Caco-2 (cell line): Measurements from ENCODE around the gene GCNT4. TPM values are rescaled to one million over a fixed set of nuclear protein-coding genes. Genes with fewer than 3 reads are reported as not detected.

ENCODE experiments used
- BruUV-seq: library from RNA; stranded (reverse); fragments of 400-500 nt; replicated peaks from 2 replicates; lab custom pipeline; 2021; lab: Mats Ljungman, UMichigan
- CTCF ChIA-PET: fragments of 300-600 bp; sonication (Branson Sonifier 250); formaldehyde crosslinking; loops from one replicate; lab custom pipeline; 2022; ENCODE audit warnings: antibody characterized with exemption; lab: Charles Lee
- POLR2A ChIA-PET: fragments of 300-600 bp; sonication (Branson Sonifier 250); formaldehyde crosslinking; loops from one replicate; lab custom pipeline; 2022; ENCODE audit warnings: antibody characterized with exemption; lab: Charles Lee
- DNase-seq, 2 experiments: peaks; one replicate each; pipeline versions ENCODE4 v3.0.0 to v3.0.0-alpha.2; 2020 to 2022
- H3K27me3 ChIP-seq: replicated peaks from 2 replicates; pipeline ENCODE4 v1.6.0; 2011; ENCODE audit warnings: low read length; ENCODE audit not compliant: control insufficient read depth, insufficient read depth
- H3K36me3 ChIP-seq: 2 replicates; pipeline ENCODE4 v1.5.1; 2011; ENCODE audit warnings: low read length; ENCODE audit not compliant: control insufficient read depth, insufficient read depth
- H3K4me1 ChIP-seq: fragments of 250-450 bp; sonication (Bioruptor Pico); 2 replicates; pipeline ENCODE4 v1.5.1; 2020; ENCODE audit warnings: mild to moderate bottlenecking
- H3K4me3 ChIP-seq: 2 replicates; pipeline ENCODE4 v1.5.1; 2011; ENCODE audit warnings: low read depth, mild to moderate bottlenecking, control low read depth, low read length
- H3K9me3 ChIP-seq: fragments of 250-450 bp; sonication (Bioruptor Pico); 2 replicates; pipeline ENCODE4 v1.5.1; 2020; ENCODE audit warnings: mild to moderate bottlenecking, moderate library complexity
- H3K27ac Mint-ChIP-seq: one replicate; pipeline ENCODE4 v1.8.0; 2022; ENCODE audit warnings: mixed read lengths; ENCODE audit not compliant: unreplicated experiment
- H3K27me3 Mint-ChIP-seq: one replicate; pipeline ENCODE4 v1.8.0; 2022; ENCODE audit warnings: mixed read lengths; ENCODE audit not compliant: insufficient read depth, unreplicated experiment
- H3K36me3 Mint-ChIP-seq: one replicate; pipeline ENCODE4 v1.8.0; 2022; ENCODE audit warnings: mild to moderate bottlenecking, mixed read lengths; ENCODE audit not compliant: insufficient read depth, unreplicated experiment
- H3K4me1 Mint-ChIP-seq: one replicate; pipeline ENCODE4 v1.8.0; 2022; ENCODE audit warnings: low read depth, mixed read lengths; ENCODE audit not compliant: unreplicated experiment
- H3K4me3 Mint-ChIP-seq: one replicate; pipeline ENCODE4 v1.8.0; 2022; ENCODE audit warnings: mild to moderate bottlenecking, moderate library complexity, mixed read lengths; ENCODE audit not compliant: unreplicated experiment
- H3K9me3 Mint-ChIP-seq: one replicate; pipeline ENCODE4 v1.8.0; 2022; ENCODE audit warnings: mixed read lengths; ENCODE audit not compliant: unreplicated experiment
- intact Hi-C: fragments of 100-400 bp; cut with micrococcal nuclease; formaldehyde crosslinking; loops from one replicate; pipeline ENCODE4 v1.10.0; 2022; ENCODE audit not compliant: unreplicated experiment
- total RNA-seq: library from RNA; stranded (reverse); gene quantifications from 2 replicates; pipeline ENCODE4 v1.2.3, GENCODE V29; 2022
- TF ChIP-seq, protein P1 (sequence below), 2 experiments: fragments of 200-600 bp in 1 of 2; IDR thresholded peaks; 1 replicate in 1 of 2; 2 replicates in 1 of 2; pipeline versions ENCODE4 v1.5.1 to v1.8.0; 2011 to 2022; ENCODE audit warnings: antibody characterized with exemption in 1 of 2, control low read depth in 1 of 2, inconsistent platforms in 1 of 2, low read depth in 1 of 2, low read length in 1 of 2, mild to moderate bottlenecking in 1 of 2, moderate library complexity in 1 of 2; ENCODE audit not compliant: insufficient read depth in 1 of 2, severe bottlenecking in 1 of 2, unreplicated experiment in 1 of 2

The GCNT4 gene
- total RNA-seq, 1 experiment from 2014 or later, result 3.0 TPM

DNA sequence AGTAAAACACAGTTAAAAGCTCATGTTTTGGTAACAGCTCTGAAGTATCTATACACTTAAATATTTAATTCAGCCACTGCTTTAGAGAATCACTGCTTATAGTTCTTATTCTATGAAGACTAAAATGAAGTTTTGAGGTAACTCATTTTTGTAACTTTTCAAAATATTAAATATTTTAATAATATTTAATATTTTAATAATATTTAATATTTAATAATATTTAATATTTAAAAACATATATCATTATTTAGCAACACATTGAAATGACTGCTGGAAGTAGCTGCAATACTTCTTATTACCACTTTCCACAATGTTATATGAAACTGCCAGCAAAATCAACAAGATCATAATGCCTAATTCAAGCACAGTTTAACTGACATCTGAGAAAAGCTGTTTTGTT, 18.7 kb upstream of the GCNT4 start:
- H3K27me3 ChIP-seq, result no peaks in the 10 kb centered on the region
- Mint-ChIP-seq H3K4me1 (no peaks in the 10 kb centered on the region), H3K36me3 (no peaks in the 10 kb centered on the region), H3K9me3 (no peaks in the 10 kb centered on the region), H3K4me3 (no peak overlapping the region), H3K27ac (no peak overlapping the region), H3K27me3 (no peaks in the 10 kb centered on the region)
- intact Hi-C loops, result no loop called here
- DNase-seq, result no peak
- no peaks in the 10 kb centered on the region for H3K36me3 ChIP-seq
- H3K4me3 ChIP-seq, result no peak overlapping the region
- H3K4me1 ChIP-seq, result no peaks in the 10 kb centered on the region
- CTCF ChIA-PET, result no interaction called here
- H3K9me3 ChIP-seq, result no peaks in the 10 kb centered on the region; the same call in 1 of the 2 replicates
- POLR2A ChIA-PET, result no interaction called here
- TF ChIP-seq, protein P1, sequence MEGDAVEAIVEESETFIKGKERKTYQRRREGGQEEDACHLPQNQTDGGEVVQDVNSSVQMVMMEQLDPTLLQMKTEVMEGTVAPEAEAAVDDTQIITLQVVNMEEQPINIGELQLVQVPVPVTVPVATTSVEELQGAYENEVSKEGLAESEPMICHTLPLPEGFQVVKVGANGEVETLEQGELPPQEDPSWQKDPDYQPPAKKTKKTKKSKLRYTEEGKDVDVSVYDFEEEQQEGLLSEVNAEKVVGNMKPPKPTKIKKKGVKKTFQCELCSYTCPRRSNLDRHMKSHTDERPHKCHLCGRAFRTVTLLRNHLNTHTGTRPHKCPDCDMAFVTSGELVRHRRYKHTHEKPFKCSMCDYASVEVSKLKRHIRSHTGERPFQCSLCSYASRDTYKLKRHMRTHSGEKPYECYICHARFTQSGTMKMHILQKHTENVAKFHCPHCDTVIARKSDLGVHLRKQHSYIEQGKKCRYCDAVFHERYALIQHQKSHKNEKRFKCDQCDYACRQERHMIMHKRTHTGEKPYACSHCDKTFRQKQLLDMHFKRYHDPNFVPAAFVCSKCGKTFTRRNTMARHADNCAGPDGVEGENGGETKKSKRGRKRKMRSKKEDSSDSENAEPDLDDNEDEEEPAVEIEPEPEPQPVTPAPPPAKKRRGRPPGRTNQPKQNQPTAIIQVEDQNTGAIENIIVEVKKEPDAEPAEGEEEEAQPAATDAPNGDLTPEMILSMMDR (IDR thresholded peaks at IDR 0.05; ENCODE audit: insufficient read depth in 1 of 2, low read depth in 1 of 2, low read length in 1 of 2, severe bottlenecking in 1 of 2, unreplicated experiment in 1 of 2), result no peak
- no TSS peak for BruUV-seq

DNA sequence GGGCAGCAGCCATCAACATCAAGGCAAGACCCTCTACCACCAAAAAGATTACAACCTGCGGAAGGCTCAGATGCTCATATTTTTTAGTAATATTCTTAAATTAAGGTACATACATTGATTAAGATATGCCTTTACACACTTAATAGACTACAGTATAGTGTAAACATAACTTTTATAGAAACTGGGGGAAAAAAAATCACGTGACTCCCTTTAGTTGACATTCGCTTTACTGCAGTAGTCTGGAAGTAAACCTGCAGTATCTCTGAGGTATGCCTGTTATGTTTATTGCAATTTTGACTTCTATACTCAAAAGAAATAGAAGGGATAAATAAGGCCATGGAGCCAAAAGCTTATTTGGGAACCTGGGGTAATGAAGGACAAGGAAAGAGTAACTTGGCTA, 15.1 kb upstream of the GCNT4 start:
- H3K4me1 Mint-ChIP-seq, result peaks cover 7% of the 10 kb centered on the region
- no peak for DNase-seq
- no peak overlapping the region for H3K4me3 Mint-ChIP-seq
- H3K9me3 ChIP-seq, result no peaks in the 10 kb centered on the region
- ChIA-PET CTCF (no interaction called here), POLR2A (no interaction called here)
- BruUV-seq, result no TSS peak
- TF ChIP-seq, protein P1 (IDR thresholded peaks at IDR 0.05; ENCODE audit: insufficient read depth in 1 of 2, low read depth in 1 of 2, low read length in 1 of 2, severe bottlenecking in 1 of 2, unreplicated experiment in 1 of 2), result no peak
- no peaks in the 10 kb centered on the region for H3K27me3 ChIP-seq
- no peaks in the 10 kb centered on the region for H3K27me3 Mint-ChIP-seq
- no peaks in the 10 kb centered on the region for H3K36me3 ChIP-seq
- H3K4me1 ChIP-seq, result no peaks in the 10 kb centered on the region
- intact Hi-C loops, result no loop called here
- no peaks in the 10 kb centered on the region for H3K36me3 Mint-ChIP-seq
- no peaks in the 10 kb centered on the region for H3K9me3 Mint-ChIP-seq
- no peak overlapping the region for H3K27ac Mint-ChIP-seq
- H3K4me3 ChIP-seq, result no peak overlapping the region

DNA sequence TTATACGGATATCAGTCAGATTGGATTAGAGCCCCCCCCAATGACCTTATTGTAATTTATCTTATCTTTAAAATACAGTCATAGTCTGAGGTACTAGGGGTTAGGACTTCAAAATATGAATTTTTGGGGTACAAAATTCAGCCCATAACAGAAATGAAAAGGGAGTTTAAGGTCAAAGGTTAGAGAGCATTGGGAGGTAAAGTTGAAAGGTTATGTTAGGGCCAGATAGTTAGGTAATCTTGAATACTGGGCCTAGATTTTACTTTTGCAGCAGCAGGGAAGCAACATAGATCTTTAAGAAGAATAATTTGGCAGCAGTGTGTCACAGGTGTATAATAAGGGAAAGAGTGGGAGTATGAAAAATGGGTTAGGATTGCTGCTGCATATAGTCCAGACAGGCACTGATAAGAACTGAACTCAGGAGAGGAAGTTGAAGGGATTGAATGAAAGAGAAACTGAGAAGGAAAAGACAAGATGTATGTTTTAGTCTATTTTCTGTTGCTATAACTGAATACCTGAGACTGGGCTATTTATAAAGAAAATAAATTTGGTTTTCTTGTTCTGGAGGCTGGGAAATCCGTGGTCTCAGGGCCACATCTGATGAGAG, 10.7 kb upstream of the GCNT4 start:
- TF ChIP-seq, protein P1 (IDR thresholded peaks at IDR 0.05; ENCODE audit: insufficient read depth in 1 of 2, low read depth in 1 of 2, low read length in 1 of 2, severe bottlenecking in 1 of 2, unreplicated experiment in 1 of 2), result no peak
- Mint-ChIP-seq H3K36me3 (no peaks in the 10 kb centered on the region), H3K27ac (no peak overlapping the region), H3K4me3 (no peak overlapping the region), H3K9me3 (no peaks in the 10 kb centered on the region), H3K4me1 (peaks cover 7% of the 10 kb centered on the region), H3K27me3 (no peaks in the 10 kb centered on the region)
- Histone ChIP-seq H3K36me3 (no peaks in the 10 kb centered on the region), H3K4me3 (no peak overlapping the region), H3K27me3 (no peaks in the 10 kb centered on the region), H3K9me3 (no peaks in the 10 kb centered on the region), H3K4me1 (no peaks in the 10 kb centered on the region)
- no peak for DNase-seq
- ChIA-PET CTCF (no interaction called here), POLR2A (no interaction called here)
- intact Hi-C loops, result no loop called here
- no TSS peak for BruUV-seq
